ENCODE measurements around the gene SF1. TPM values are rescaled to one million over a fixed set of nuclear protein-coding genes. Genes with fewer than 3 reads are reported as not detected.

Gene SF1
- total RNA-seq, 1 experiment from 2014 or later = 472 TPM

DNA sequence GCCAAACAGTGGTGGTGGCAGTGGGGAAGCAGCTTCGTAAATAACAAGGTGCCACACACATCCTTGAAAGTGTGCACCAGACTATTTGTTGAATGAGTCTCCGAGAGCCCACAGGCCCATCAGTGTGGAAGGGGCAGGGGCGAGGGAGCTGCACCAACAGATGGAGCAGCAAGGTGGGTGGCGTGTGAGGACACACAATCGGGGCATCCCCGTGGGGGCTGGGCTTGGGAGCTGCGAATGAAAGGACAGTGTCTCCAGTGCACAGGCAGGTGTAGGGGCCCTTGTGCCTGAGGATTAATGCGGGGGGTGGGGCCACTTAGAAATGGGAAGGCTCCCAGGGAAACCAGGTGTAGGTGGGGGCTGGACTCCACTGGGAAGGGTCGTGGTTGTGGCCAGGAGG is 58.2 kb downstream of the SF1 start:
- intact Hi-C loops (cut with micrococcal nuclease; ENCODE audit: unreplicated experiment) = loop anchor here (2.0 kb wide), 1 partner anchor 67 kb away; no protein-coding TSS in a partner anchor
- Histone ChIP-seq H3K27me3 (replicated peaks; ENCODE audit: insufficient read depth, low read depth, low read length, poor library complexity) (peaks cover 73% of the 10 kb centered on the region), H3K36me3 (ENCODE audit: insufficient read depth, low read length, poor library complexity, severe bottlenecking) (no peaks in the 10 kb centered on the region), H3K9me3 (ENCODE audit: low read depth, low read length, poor library complexity, severe bottlenecking) (no peaks in the 10 kb centered on the region), H3K4me1 (ENCODE audit: insufficient read depth, low read length, poor library complexity, severe bottlenecking) (peaks cover 8% of the 10 kb centered on the region), H3K4me3 (ENCODE audit: low read depth, low read length, poor library complexity, severe bottlenecking) (no peak overlapping the region), H3K27ac (ENCODE audit: low read depth, low read length, poor library complexity, severe bottlenecking) (no peak overlapping the region)
- ChIA-PET POLR2A (ENCODE audit: low non-redundant PET) (no interaction called here), CTCF (no interaction called here)
- no peak for TF ChIP-seq EZH2 (IDR thresholded peaks at IDR 0.05; ENCODE audit: borderline replicate concordance, low read depth, low read length, poor library complexity, severe bottlenecking)
- TF ChIP-seq, protein P1, sequence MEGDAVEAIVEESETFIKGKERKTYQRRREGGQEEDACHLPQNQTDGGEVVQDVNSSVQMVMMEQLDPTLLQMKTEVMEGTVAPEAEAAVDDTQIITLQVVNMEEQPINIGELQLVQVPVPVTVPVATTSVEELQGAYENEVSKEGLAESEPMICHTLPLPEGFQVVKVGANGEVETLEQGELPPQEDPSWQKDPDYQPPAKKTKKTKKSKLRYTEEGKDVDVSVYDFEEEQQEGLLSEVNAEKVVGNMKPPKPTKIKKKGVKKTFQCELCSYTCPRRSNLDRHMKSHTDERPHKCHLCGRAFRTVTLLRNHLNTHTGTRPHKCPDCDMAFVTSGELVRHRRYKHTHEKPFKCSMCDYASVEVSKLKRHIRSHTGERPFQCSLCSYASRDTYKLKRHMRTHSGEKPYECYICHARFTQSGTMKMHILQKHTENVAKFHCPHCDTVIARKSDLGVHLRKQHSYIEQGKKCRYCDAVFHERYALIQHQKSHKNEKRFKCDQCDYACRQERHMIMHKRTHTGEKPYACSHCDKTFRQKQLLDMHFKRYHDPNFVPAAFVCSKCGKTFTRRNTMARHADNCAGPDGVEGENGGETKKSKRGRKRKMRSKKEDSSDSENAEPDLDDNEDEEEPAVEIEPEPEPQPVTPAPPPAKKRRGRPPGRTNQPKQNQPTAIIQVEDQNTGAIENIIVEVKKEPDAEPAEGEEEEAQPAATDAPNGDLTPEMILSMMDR (conservative IDR thresholded peaks at IDR 0.05; ENCODE audit: low read depth, low read length) = no peak
- no peak for DNase-seq (ENCODE audit: low spot score)
- no TSS peak for BruUV-seq (replicated peaks)

DNA sequence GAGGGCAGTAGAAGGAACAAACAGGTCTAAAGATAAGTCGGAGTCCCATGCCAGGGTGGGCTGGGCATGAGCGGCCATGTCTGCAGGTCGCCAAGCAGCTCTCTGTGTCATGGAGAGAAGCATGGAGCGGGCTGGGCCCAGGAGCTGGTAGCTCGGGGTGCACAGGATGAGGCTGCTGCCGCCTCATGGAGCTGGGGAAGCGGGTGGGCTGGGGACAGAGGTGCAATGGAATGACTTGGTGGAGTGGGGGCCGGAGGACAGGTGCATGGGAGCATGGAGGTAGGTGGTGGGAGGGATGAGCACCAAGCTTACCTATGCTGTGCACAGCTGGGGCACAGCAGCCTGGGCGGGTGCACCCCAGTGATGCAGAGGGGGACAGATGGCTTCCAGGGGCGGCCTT is 58.9 kb downstream of the SF1 start:
- TF ChIP-seq EZH2 (IDR thresholded peaks at IDR 0.05; ENCODE audit: borderline replicate concordance, low read depth, low read length, poor library complexity, severe bottlenecking) = no peak
- TF ChIP-seq, protein P1 (conservative IDR thresholded peaks at IDR 0.05; ENCODE audit: low read depth, low read length) = no peak
- no peak overlapping the region for H3K4me3 ChIP-seq (ENCODE audit: low read depth, low read length, poor library complexity, severe bottlenecking)
- intact Hi-C loops (cut with micrococcal nuclease; ENCODE audit: unreplicated experiment) = no loop called here
- CTCF ChIA-PET = no interaction called here
- peaks cover 13% of the 10 kb centered on the region for H3K4me1 ChIP-seq (ENCODE audit: insufficient read depth, low read length, poor library complexity, severe bottlenecking)
- POLR2A ChIA-PET (ENCODE audit: low non-redundant PET) = no interaction called here
- H3K27ac ChIP-seq (ENCODE audit: low read depth, low read length, poor library complexity, severe bottlenecking) = no peak overlapping the region
- H3K9me3 ChIP-seq (ENCODE audit: low read depth, low read length, poor library complexity, severe bottlenecking) = no peaks in the 10 kb centered on the region
- H3K27me3 ChIP-seq (replicated peaks; ENCODE audit: insufficient read depth, low read depth, low read length, poor library complexity) = peaks cover 81% of the 10 kb centered on the region
- no peaks in the 10 kb centered on the region for H3K36me3 ChIP-seq (ENCODE audit: insufficient read depth, low read length, poor library complexity, severe bottlenecking)
- no peak for DNase-seq (ENCODE audit: low spot score)
- BruUV-seq (replicated peaks) = no TSS peak

DNA sequence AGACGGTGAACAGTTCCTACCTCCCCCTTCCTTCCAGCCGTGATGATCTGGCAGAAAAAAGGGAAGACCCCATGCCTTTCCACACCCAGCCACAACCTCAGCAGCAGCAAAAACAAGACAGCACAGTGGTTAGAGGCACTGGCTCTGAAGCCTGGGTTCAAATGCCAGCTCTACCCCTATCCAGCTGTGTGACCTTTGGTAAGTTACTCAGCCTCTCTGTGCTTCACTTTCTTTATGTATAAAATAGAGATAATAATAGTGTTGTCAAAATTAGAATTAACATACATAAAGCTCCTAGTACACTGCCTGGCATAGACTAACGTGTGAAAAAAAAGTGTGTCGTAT is 59.6 kb downstream of the SF1 start:
- H3K27ac ChIP-seq (ENCODE audit: low read depth, low read length, poor library complexity, severe bottlenecking) = no peak overlapping the region
- H3K36me3 ChIP-seq (ENCODE audit: insufficient read depth, low read length, poor library complexity, severe bottlenecking) = no peaks in the 10 kb centered on the region
- H3K27me3 ChIP-seq (replicated peaks; ENCODE audit: insufficient read depth, low read depth, low read length, poor library complexity) = peaks cover 87% of the 10 kb centered on the region
- POLR2A ChIA-PET (ENCODE audit: low non-redundant PET) = no interaction called here
- intact Hi-C loops (cut with micrococcal nuclease; ENCODE audit: unreplicated experiment) = no loop called here
- CTCF ChIA-PET = no interaction called here
- BruUV-seq (replicated peaks) = no TSS peak
- H3K9me3 ChIP-seq (ENCODE audit: low read depth, low read length, poor library complexity, severe bottlenecking) = no peaks in the 10 kb centered on the region
- TF ChIP-seq EZH2 (IDR thresholded peaks at IDR 0.05; ENCODE audit: borderline replicate concordance, low read depth, low read length, poor library complexity, severe bottlenecking) = no peak
- TF ChIP-seq, protein P1 (conservative IDR thresholded peaks at IDR 0.05; ENCODE audit: low read depth, low read length) = no peak
- H3K4me3 ChIP-seq (ENCODE audit: low read depth, low read length, poor library complexity, severe bottlenecking) = no peak overlapping the region
- H3K4me1 ChIP-seq (ENCODE audit: insufficient read depth, low read length, poor library complexity, severe bottlenecking) = peaks cover 12% of the 10 kb centered on the region
- DNase-seq (ENCODE audit: low spot score) = no peak
